ENCODE data around the gene RXFP4.
"Not testable (repeated sequence)": the region's sequence is repeated elsewhere in the genome, so short reads cannot be mapped to it uniquely, and the experiment has no call there.

- TF ChIP-seq, protein P1, sequence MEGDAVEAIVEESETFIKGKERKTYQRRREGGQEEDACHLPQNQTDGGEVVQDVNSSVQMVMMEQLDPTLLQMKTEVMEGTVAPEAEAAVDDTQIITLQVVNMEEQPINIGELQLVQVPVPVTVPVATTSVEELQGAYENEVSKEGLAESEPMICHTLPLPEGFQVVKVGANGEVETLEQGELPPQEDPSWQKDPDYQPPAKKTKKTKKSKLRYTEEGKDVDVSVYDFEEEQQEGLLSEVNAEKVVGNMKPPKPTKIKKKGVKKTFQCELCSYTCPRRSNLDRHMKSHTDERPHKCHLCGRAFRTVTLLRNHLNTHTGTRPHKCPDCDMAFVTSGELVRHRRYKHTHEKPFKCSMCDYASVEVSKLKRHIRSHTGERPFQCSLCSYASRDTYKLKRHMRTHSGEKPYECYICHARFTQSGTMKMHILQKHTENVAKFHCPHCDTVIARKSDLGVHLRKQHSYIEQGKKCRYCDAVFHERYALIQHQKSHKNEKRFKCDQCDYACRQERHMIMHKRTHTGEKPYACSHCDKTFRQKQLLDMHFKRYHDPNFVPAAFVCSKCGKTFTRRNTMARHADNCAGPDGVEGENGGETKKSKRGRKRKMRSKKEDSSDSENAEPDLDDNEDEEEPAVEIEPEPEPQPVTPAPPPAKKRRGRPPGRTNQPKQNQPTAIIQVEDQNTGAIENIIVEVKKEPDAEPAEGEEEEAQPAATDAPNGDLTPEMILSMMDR (conservative IDR thresholded peaks at IDR 0.05): not testable (repeated sequence)
- TF ChIP-seq ZFX (IDR thresholded peaks at IDR 0.05): not testable (repeated sequence)
These were observed 45.0 kb upstream of the RXFP4 start for GRCh38 chr1:155896476-155896875.
